ENCODE results near the gene HEG1. TPM values are rescaled to one million over a fixed set of nuclear protein-coding genes. Genes with fewer than 3 reads are reported as not detected.
A peak's percentile ranks its signal among the peaks of the same experiment; 100 is the strongest.

Gene HEG1
- total RNA-seq, 1 donor, result 199 TPM

DNA sequence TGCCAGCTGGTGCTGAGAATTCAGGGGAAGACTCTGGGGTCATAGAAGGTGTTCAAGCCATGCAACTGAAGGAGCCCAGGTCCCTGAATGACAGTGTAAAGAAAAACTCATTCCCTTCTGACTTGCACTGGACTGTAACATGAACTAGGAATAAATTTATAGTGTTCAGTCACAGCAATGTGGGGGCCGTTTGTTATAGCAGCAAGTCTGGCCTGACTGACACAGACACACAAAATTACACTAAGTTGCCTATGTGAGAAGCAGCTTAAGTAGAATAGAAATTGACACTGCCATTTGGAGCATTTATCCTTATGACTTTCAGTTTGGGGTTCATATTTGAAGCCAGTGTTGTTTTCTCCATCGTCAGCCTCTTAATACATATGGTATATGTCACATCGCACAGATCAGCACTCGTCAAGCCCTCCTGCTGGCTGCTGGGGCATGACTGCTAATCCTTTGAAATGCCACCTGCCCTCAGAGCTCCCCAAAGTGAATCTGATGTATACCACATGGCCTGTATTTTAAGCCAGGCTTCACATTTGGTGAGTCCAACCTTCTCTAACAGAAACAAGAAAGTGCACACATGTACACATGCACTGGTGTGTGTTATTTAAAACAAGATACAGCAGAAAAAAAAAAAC lies 17.1 kb upstream of the HEG1 start:
- DNase-seq (ENCODE audit: low read depth), result peak; percentile 86
- no peak overlapping the region for H3K4me3 ChIP-seq (ENCODE audit: low read depth, low read length)
- TF ChIP-seq, protein P1, sequence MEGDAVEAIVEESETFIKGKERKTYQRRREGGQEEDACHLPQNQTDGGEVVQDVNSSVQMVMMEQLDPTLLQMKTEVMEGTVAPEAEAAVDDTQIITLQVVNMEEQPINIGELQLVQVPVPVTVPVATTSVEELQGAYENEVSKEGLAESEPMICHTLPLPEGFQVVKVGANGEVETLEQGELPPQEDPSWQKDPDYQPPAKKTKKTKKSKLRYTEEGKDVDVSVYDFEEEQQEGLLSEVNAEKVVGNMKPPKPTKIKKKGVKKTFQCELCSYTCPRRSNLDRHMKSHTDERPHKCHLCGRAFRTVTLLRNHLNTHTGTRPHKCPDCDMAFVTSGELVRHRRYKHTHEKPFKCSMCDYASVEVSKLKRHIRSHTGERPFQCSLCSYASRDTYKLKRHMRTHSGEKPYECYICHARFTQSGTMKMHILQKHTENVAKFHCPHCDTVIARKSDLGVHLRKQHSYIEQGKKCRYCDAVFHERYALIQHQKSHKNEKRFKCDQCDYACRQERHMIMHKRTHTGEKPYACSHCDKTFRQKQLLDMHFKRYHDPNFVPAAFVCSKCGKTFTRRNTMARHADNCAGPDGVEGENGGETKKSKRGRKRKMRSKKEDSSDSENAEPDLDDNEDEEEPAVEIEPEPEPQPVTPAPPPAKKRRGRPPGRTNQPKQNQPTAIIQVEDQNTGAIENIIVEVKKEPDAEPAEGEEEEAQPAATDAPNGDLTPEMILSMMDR (IDR thresholded peaks at IDR 0.05; ENCODE audit: insufficient read depth, low read depth, low read length), result no peak

DNA sequence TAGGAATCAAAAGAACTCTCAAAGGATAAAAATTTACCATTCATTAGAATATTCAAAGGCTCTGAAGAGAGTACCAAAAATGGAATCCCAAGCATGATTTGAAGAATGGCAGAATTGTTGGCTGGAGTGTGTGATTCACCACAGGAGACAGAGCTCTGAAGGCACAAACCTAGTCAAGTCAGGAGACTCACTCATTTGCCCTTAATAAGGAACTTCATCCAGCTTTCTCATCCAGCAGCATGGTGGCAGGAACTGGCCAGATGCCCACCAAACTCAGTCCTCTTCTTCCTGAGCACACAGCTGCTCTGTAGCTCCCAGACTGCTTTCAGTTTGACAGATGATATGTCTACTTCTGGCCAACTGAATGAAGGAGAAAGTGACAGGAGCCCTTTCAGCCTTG lies 16.5 kb upstream of the HEG1 start:
- no peak for DNase-seq (ENCODE audit: low read depth)
- TF ChIP-seq, protein P1 (IDR thresholded peaks at IDR 0.05; ENCODE audit: insufficient read depth, low read depth, low read length), result no peak
- no peak overlapping the region for H3K4me3 ChIP-seq (ENCODE audit: low read depth, low read length)

DNA sequence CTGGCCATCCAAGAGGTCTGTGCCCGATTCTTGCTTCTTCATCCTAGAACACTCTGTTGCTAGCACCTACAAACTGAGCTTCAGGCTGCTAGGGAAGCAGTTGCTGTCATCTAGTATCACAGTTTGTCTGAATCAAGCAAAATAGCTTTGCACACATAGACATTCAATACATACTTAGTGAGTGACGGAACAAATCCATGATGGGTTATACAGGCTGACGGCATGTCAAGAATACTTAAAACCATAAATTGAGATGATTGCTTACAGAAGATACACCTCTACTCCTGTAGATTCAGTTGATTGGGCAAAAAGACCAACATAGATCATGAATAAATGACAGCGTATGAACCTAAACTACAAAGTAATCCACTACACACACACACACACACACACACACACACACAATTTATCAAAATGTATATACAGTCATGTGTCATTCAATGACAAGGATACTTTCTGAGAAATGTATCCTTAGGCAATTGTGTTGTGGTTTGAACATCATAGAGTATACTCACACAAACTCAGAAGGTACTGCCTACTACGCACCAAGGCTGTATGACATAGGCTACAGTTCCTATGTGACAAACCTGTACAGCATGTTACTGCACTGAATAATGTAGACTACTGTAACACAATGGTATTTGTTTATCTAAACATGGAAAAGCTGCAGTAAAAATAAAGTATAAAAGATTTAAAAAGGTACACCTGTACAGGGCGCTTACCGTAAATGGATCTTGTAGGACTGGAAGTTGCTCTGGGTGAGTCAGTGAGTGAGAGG lies 14.4 kb upstream of the HEG1 start:
- TF ChIP-seq, protein P1 (IDR thresholded peaks at IDR 0.05; ENCODE audit: insufficient read depth, low read depth, low read length), result no peak
- DNase-seq (ENCODE audit: low read depth), result no peak

DNA sequence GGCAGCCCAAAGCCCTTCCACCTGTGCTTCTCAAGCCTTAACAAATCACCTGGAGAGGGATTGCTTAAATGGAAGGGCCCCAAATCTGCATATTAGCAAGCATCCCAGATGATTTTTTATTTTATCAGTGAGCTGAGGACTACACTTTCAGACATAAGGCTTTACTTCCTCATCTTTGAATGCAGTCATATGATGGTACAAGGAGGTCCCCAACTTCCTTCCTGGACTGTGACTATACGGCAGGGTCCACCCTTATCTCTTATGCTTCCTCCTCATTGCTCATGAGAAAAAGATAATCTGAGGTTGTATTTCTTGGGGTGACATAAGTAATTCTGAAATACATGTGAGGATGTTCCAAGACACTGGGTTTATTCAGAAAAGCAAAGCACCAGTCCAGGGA lies 13.7 kb upstream of the HEG1 start:
- TF ChIP-seq, protein P1 (IDR thresholded peaks at IDR 0.05; ENCODE audit: insufficient read depth, low read depth, low read length), result no peak
- no peak overlapping the region for H3K4me3 ChIP-seq (ENCODE audit: low read depth, low read length)
- DNase-seq (ENCODE audit: low read depth), result no peak

More for the DNA sequence above, 14.4 kb upstream of the HEG1 start:
- no peak overlapping the region for H3K4me3 ChIP-seq (ENCODE audit: low read depth, low read length)

DNA sequence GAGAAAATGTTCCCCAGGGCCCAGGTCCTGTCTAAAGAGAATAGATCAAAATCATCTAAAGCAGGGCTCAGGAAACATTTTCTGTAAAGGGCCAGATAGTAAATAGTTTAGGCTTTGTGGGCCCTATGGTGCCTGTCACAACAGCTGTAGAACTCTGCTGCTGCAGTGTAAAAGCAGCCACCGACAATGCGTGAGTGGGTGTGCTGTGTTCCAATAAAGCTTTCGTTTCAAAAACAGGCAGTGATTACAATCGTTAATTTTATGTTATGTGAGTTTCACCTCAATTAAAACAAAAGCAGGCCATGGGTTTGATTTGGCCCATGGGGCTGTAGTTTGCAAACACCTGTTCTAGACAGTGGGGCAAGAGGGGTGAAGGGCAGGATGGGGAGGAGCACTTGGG lies 12.5 kb upstream of the HEG1 start:
- no peak overlapping the region for H3K4me3 ChIP-seq (ENCODE audit: low read depth, low read length)
- DNase-seq (ENCODE audit: low read depth), result no peak
- TF ChIP-seq, protein P1 (IDR thresholded peaks at IDR 0.05; ENCODE audit: insufficient read depth, low read depth, low read length), result no peak

DNA sequence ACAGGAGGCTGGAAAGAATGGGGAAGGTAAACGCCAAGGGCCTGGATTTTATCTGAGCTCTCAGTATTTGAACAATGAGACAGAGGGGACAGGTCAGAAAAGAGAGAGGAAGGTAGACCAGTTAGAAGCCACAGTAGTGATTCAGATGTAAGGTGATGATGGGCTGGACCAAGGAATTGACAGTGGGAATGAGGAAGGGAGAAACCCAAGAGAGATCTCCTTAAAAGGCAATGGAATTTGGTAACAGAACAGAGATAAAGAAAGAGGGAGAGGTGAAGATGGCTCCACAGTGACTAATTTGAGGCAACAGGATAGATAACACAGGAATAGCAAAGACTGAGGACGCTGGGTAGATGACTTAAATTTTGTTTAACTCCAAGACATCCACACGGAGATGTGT lies 11.4 kb upstream of the HEG1 start:
- TF ChIP-seq, protein P1 (IDR thresholded peaks at IDR 0.05; ENCODE audit: insufficient read depth, low read depth, low read length), result no peak
- DNase-seq (ENCODE audit: low read depth), result no peak
- no peak overlapping the region for H3K4me3 ChIP-seq (ENCODE audit: low read depth, low read length)
